HuH-7 (cell line): Measurements from ENCODE around the gene MUC5AC.

Experiments used
- DNase-seq: peaks from one replicate; pipeline ENCODE4 v3.0.0; 2011; ENCODE audit warnings: low spot score

The MUC5AC gene

DNA sequence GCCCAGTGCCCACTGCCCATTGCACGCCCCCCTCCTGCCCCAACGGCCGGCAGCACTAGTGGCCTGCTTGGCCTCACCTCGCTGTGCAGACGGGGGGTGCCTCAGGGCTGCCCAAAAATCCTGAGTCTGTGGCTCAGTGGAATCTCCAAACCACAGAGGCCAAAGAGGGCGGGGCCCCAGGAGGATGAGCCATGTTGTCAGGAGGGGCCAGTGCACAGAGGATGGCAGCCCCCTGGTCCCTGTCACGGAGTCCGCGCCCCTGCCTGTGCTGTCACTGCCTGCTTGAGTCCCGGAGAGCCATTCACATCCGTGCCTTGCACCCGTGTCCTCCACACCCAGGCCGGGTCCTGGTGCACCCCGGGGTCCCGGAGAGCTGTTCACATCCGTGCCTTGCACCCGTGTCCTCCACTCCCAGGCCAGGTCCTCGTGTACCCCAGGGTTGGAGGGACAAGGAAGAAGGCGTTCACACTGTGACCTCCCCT, 36.4 kb upstream of the MUC5AC start:
- no peak for DNase-seq

DNA sequence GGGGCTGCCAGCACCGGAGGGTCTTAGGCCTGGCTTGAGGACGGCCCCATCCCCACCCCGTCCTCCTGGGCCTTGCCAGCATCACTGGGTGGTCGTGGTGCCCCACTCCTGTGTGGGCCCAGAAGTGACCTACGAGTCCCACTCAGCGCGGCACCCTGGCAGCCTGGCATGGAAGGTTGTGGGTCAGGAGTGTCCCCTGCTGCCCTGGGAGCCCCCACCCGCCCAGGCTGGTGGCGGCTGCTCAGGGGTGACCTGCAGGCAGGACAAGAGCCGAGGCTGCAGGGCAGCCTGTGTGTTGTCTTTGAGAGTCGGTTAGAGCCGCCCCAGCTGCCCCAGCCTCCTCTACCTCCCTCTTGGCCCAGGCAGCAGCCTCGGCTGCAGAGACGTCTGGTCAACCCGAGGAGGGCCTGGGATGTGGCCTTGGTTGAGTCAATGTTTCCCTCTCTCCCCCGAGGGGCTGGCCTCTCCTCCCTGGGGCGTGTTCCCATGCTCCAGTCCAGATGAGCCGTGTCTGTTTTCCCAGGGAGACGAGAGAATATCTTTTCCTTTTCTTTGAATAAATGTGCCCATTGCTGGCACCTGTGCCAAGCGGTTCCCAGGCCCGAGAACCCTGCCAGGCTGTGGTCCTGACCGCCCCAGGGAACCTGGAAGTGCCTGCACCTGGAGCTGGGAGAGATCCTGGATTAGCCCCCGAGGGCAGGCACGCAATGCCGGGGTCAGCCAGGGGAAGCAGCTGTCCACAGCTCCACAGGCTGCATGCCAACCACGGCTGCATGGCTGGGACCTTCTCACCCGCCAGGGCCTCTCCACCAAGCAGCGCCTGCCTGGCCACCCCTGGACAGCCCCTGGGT, 35.7 kb upstream of the MUC5AC start:
- no peak for DNase-seq

DNA sequence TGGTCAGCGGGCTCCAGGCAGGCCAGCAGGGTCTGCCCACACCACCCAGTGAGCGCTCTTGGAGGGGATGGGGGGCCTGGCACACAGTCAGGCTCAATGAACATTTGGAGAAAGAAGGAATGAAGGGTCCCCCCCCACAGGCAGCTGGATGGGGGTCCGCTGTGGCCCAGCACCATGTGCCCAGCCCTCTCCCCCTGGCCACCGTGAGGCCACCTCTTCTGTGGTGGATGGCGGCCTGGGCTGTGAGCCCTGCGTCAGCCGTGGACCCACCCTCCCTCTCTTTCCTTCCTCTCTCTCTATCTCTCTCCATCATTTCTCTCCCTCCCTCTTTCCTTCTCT, 35.1 kb upstream of the MUC5AC start:
- no peak for DNase-seq

DNA sequence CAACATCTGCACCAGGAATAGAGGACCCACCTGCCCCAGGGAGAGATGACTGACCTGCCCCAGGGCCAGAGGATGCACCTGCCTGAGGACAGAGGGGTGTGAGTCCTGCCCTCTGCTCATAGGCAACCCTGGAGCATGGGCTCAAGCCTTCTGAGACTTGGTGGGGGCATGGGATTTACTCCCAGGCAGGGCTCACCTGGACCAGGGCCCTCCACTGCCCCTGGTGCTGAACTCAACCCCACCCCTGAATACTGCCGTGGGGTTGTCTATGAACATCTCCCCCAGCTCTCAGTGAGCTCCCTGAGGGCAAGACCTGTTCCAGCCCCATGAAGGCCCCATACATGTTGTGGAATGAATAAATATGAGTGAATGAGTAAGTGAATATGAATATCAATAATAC, 33.8 kb upstream of the MUC5AC start:
- DNase-seq = no peak

DNA sequence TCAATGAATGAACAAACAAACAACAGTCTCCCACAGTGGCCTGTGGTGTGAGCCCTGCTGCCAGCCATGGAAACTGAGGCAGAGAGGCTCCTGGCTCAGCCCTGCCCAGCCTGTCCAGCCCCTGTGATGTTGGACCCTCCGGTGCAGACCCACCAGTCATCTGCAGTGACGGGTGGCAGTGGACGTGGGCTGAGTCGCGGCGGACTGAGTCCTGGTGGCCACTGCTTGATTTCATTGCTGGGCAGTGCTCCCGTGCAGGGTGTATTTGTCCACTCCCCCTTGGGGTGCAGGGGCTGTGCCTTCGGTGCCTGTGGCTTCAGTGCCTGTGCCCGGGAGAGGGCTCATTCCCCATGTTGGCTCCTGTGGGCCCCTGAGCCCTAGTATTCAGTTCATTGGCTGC, 31.9 kb upstream of the MUC5AC start:
- no peak for DNase-seq

DNA sequence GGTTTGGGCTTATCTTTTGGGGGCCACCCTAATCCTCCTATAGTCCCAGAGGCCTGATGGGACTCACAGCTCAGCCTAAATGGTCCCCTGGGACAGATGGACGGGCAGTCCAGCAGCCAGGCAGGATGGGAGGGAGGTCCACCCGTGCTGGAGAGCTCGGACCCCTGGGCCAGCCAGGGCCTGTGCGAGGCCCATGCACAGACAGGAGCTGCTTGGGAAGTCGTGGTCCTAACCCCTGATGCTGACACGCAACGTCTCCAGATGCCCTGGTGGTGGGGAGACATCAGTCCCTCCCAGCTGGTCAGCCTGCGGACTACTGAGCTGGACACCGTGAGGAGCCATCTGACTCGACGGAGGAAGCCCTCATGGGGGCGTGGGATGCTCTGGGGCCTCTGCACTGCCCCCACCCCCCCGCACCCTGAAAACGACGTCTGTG, 31.2 kb upstream of the MUC5AC start:
- DNase-seq = no peak

DNA sequence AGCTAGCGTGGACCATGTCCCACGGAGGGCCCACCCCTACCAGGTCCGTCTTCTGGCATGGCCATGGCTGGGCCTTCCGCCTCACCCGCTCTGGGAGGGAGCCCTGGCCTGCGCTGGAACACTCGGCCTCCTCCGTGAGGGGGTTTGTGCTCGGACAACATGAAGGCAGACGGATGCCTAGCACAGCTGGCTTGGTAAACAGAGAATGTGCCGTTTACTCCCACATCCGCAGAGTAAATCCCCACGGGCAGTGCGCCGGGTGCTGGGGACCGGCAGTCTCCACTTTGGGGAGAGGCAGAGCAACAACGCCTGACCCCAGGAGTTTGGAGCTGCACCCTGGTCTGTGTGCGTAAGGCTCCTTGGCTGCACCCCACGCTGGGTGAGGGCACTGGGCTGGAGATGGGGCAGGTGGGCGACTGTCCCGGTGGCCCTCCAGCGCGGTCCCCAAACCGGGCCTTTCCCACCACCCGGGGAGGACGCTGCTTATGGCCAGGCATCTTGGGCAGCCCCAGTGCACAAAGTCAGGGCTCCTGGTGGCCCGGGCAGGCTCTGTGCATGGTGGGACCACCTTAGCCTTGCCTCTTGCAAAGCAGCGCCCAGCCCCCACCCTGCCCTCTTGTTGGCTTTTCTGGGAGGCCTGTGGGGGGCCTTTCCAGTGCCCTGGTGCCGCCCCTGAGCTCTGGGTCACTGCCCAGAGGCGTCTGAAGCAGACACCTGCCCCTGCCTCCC, 30.7 kb upstream of the MUC5AC start:
- DNase-seq = no peak

DNA sequence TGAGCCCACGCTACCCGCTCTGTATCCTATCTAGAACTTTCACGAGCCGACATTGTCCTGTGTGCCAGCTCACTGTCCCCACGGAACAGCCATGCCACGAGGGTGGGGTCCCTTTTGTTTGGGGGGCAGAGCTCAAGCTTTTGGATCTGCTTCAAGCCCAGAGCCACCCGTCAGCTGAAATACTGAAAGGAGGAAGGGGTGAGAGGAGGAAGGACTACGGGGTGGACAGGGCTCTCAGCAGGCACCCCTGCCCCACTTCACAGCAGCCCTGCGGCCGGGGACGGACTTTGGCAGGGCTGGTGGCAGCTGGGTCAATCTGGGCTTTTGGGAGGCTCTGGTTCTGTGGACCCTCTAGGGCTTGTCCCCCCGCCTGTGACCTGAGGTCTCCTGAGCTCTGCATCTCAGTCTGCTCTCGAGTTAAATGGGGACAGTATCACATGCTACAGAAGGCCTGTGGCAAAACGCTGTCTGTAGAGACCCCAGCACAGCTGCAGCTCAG, 30.0 kb upstream of the MUC5AC start:
- DNase-seq = no peak

DNA sequence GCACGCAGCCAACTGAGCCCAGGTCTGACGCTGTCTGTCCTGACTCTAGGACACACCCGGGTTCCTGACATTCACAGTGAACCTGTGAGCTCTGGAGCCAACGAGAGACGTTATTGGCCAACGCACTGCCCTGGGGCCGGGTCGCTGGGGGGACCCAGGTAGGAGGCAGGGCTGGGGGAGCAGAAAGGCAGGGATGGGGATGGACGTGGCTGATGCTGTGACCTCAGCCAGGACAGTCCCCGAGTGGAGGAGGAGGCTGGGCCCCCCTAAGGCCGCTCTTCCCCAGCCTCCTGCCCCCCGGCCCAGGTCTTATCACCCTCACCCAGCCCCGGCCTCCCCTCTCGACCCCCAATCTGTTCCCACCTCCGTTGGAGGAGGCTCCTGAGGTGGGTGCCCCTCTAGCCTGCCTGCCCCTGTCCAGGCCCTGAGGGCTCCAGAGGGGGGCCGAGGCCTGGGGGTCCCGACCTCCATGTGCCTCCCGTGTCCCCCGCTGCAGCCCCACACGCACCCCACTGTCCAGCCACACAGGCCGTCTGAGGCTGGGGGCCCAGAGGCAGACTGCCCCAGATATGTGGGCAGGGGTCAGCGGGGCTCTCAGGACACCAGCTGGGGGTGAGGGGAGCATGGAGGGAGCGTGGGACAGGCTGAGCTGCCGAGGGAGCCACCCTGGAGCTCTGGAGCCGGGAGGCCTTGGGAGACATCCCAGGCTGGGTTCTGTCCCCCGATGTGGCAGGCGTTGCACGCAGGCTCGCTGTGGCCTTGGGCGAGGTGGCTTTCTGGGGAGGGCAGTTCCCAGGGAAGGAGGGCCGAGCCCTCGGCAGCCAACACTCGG, 29.2 kb upstream of the MUC5AC start:
- no peak for DNase-seq

DNA sequence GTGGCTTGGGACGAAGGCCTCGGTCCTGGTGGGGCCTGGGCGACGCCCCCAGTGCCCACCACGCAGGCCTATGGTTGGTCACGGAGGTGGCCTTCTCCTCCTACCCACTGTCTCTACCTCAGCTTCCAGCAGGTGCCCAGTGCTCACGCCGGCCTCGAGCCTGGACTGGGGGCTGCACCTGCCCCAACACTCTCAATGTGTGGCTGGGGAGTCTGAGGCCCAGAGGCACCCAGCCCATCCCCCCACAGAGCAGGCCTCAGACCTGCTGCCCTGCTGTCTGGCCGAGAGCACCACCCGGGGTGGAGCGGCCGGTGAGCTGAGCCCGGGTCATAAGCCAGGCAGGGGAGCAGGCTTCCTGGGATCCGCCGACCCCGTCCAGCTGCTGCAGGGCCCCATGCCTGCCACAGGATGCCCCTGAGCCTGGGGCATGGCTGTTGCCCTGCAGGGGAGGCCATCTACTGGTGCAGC, 28.6 kb upstream of the MUC5AC start:
- DNase-seq = no peak

DNA sequence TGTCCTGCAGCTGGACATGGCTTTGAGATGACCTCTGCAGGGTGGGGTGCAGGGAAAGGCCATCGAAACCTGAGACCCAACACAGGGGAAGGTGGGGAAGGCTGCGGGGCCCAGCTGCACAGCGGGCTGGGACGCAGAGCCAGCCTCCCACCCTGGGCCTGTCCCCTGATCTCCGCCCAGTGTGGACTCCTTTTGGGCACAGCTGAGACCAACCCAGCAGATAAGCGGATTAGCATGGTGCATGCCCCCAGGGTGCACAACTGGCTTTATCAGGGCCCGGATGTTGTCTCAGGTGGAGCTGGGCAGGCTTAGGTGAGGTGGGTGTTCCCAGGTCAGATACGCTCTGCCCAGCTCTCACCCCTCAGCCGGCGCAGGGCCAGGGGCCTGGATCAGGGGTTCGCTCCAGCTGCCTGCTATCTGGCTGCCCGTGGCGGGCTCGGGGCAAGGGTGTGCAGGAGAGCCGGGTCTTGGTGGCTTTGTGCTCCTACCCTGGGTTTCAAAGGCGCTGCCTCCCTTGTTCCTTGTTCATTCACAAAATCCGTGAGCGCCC, 28.1 kb upstream of the MUC5AC start:
- no peak for DNase-seq

DNA sequence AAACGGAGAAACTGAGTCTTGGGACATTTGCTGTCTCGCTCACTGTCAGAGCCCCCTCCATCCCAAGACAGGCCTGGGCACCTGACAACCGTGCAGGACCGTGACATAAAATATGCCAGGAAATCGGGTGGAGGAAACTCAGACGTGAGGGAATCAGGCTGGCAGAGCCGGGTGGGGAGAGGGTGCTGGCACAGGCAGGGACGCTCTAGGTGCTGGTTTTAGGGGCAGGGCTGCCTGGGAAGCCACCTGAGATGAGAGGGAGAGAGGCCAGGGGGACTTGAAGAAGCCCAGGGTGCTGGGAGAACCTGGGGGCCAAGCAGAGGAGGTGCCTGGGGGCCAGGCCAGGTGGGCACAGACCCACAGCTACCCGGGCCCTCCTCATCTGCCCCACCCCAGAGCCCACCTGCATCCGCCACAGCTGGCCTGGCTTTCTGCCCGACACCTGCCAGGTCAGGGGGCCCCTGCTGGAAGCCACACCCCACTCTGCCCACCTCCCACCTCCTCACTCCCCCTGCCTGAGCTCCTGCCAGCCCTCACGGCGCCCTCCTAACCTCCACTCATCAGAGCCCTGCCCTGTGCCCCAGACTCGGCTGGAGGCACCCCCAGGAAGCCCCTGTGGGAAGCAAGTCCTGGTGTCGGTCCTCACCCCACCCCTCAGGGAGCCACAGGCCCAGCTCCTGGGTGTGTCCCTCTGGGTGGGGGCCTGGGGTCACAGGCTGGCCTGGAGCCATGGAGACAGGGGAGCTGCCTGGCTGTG, 27.3 kb upstream of the MUC5AC start:
- no peak for DNase-seq

DNA sequence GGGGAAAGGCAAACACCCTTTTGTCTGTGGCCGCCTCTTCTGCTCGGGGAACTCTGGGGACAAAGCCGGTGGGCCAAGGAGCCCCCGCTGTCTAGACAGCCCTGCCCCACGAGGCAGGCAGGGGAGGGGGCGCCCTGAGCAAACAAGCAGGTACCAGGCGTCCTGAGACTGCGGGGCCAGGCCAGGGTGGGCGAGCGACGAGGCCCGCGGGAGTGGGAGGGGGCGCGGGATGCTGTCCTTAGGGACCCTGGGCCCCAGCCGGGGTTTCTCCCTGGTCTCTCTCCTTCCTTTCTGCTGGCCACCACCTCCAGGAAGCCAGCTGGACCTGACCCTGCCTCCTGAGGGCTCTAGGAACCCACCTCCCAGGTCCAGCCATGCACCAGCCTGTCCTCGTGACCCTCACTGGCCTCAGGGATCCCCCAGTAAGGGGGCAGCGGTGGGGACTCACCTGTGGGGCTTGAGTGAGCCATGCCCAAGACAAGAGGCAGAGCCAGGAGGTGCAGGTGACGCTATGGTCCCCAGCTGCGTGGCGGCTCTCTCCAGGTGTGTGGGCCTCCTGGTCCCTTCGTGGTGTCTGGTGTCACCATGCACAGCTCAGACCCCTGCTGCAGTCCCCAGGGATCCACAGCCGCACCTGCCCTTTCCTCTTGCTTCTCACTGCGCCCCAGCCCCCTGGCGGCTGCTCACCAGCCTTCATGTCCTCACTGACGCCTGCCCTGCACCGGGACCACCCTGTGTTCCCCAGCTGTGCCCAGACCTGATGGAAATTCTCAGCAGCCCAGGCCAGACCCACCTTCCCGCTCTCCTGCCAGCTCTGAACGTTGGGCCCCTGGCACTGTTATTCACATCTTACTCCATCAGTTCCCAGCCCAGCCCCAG, 26.5 kb upstream of the MUC5AC start:
- DNase-seq = no peak

DNA sequence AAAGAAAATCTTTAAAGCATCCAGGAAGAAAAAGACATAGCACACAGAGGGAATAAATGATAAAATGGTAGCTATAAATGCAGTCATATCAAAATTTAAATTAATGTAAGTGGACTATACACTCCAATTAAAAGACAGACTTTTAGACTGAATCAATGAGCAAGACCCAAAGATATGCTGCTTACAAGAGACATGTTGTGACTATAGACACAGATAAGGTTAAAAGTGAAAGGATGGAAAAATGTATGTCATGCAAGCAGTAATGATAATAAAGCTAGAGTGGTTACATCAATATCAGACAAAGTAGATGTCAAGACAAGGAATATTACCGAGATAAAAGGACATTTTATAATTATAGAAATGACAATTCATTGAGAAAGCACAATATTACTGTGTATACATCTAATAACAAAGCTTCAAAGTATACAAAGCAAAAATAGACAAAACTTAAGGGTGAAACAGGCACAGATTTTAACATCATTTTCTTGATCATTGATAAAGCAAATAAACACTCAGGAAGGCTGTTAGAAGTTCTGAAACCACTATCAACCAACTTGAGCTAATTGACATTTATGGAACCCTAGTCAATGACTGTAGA, 22.8 kb upstream of the MUC5AC start:
- no peak for DNase-seq

DNA sequence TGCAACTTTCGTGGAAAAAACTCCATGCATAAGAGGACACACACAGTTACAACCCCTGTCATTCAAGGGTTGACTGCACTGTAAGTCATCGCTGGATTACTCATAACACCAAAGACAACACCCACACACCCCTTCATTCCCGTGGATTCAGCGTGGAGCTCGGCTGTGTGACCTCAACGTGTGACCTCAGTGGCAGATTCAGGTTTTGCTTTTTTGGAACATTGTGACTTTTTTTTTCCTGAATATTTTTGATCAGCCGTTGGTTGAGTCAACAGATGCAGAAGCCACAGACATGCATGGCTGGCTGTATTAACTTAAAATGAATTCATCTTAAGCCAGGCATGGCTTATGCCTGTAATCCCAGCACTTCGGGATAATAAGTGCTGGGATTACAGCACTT, 19.7 kb upstream of the MUC5AC start:
- no peak for DNase-seq

DNA sequence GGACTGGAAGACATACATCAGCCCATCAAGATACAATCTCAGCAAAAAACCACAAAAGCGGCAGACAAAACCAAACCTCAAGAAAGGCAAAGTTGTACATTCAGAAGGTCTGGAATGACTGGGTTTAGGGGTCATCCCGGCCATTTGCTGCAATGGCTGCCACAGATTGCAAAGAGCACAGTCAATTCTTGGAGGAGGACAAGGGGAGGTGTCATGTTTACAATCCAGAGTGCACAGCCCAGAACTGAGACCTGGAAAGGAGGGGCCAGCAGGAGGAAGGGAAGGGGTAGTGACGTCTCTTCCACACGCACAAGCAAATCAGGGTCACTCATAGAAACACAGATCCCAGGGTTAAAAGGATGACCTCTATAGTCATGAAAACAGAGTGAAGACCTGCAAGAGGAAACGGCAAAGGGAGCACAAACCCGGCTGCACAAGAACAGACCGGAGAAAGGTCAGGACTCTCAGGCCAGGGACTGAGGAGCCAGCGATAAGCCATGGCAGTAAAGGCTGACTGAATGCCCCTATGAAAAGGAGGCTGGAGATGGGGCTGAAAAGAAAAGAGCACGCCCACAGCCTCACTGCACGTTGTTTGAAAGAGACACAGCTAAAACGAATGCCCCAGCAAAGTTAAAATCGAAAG, 18.2 kb upstream of the MUC5AC start:
- no peak for DNase-seq

DNA sequence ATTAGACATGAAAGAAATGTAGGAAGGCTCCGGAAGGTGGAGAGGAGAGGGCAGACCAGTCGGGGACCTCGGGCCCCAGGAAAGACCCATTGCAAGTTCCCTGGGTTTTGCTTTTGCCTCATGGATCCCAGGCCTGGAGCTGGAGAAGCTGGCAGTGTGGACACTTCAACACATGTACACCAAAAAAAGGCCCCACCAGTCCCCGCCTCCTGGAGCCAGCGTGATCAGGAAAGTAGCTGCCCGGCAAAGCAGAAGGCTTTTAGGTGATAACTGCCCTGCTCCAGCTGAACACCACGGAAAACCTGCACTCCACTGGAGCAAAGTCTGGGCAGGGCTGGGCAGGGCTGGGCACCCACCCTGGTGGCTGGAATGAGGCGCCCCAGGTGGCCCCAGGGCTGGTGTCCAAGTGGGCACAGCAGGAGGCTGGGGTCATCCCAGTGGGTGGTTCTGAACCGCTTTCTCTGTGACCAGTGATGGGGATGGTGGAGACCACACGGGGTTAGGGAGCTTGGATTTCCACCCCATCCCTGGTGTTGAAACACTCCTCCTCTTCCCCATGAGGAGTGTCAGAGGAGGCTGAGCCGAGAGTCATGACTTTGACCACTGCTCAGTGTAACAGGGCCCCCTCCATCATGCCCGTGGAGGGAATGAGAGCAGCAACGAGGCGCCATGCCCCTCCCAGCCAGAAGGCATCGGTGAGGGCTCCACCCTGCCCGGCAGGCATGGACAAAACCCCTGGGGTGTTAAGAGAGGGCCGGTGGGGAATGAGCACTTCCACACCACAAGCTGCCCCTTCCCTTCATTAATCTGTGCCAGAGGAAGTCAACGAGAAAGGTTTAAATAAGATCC, 16.9 kb upstream of the MUC5AC start:
- no peak for DNase-seq

DNA sequence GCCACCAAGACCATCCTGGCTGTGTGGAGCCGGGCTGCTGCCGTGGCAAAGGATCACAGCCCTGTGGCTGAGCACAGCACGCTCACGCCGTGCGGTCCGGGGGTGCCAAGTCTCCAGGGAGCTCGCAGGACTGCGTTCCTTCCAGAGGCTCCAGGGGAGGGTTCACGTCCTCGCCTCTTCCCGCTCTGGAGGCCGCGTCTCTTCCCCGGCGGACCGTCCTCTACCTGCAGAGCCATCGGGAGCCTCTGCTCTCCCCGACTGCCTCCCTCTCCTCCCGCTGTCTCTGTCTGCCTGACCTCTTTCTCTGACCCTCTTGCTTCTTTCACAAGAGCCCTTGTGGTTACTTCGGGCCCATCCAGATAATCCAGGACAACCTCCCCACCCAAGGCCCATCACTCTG, 11.4 kb upstream of the MUC5AC start:
- no peak for DNase-seq
